GM12864 (cell line): ENCODE results near the gene MSRB3.
A peak's percentile ranks its signal among the peaks of the same experiment; 100 is the strongest.
"Not testable (repeated sequence)": the region's sequence is repeated elsewhere in the genome, so short reads cannot be mapped to it uniquely, and the experiment has no call there.

Source experiments
- DNase-seq: peaks from one replicate; pipeline ENCODE4 v3.0.0-alpha.2; 2011; ENCODE audit warnings: low read depth
- H3K4me3 ChIP-seq: 2 replicates; pipeline ENCODE4 v1.5.1; 2011; ENCODE audit warnings: mild to moderate bottlenecking, low read depth, low read length, control low read depth
- CTCF ChIP-seq: IDR thresholded peaks from 2 replicates; pipeline ENCODE4 v1.5.1; 2011; ENCODE audit warnings: low read depth, mild to moderate bottlenecking, moderate library complexity, low read length, control low read depth, inconsistent platforms; ENCODE audit errors: missing control alignments

The MSRB3 gene

GRCh38 chr12:65275627-65276026 lies 2.9 kb upstream of the MSRB3 start:
- no peak for DNase-seq
- no peak overlapping the region for H3K4me3 ChIP-seq
- TF ChIP-seq CTCF: no peak

GRCh38 chr12:65276916-65277530 lies 1.5 kb upstream of the MSRB3 start:
- TF ChIP-seq CTCF: no peak
- no peak for DNase-seq

GRCh38 chr12:65277994-65278575 lies 398 bp upstream of the MSRB3 start:
- H3K4me3 ChIP-seq: peak overlapping the region; percentile 75
- DNase-seq: no peak
- no peak for TF ChIP-seq CTCF

More at GRCh38 chr12:65276916-65277530, 1.5 kb upstream of the MSRB3 start:
- H3K4me3 ChIP-seq: no peak overlapping the region

- peak overlapping the region; percentile 75 for H3K4me3 ChIP-seq
- no peak for DNase-seq
Measured at GRCh38 chr12:65279369-65280112, 1.1 kb downstream of the MSRB3 start.

DNA sequence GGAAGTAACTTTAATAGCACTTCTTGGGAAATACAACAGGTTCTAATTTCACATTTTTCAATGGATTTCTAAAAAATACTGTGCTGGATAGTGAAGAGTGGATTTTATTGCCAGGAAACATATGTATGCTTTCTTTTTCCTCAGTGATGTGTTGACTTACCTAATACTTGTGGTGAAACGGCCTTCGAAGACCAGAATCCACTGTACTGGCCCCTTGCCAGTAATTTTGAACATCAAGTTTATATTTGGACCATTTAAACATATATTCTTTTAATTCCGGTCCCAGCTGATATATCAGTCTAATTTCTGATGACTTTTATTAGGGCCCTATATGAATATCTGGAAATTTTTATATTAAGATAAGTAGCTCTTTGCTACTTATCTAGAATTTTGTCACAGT lies 1.8 kb downstream of the MSRB3 start:
- TF ChIP-seq CTCF: no peak
- DNase-seq: no peak
- no peak overlapping the region for H3K4me3 ChIP-seq

More at GRCh38 chr12:65279369-65280112, 1.1 kb downstream of the MSRB3 start:
- no peak for TF ChIP-seq CTCF

- no peak for TF ChIP-seq CTCF
- no peak for DNase-seq
- H3K4me3 ChIP-seq: no peak overlapping the region
Measured at GRCh38 chr12:65282840-65283239, 4.4 kb downstream of the MSRB3 start.

DNA sequence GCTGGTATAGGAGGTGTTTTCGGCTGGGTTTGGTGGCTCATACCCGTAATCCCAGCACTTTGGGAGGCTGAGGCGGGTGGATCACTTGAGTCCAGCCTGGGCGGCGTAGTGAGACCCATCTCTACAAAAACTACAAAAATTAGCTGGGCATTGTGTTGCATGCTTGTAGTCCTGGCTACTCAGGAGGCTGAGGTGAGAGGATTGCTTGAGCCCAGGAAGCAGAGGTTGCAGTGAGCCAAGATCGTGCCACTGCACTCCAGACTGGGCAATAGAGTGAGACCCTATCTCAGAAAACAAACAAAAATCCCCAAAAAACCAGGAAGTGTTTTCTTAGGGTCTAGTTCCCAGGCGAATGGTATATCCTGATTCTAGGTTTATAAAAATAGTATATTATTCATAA lies 7.0 kb downstream of the MSRB3 start:
- not testable (repeated sequence) for DNase-seq

More for the DNA sequence above, 7.0 kb downstream of the MSRB3 start:
- H3K4me3 ChIP-seq: not testable (repeated sequence)
